Uterus (tissue), 2 donors: ENCODE measurements around the gene NCAM2.

Source experiments
- CTCF ChIP-seq, 4 experiments: fragments of 200-600 bp in 2 of 4; fragments of 450-650 bp in 2 of 4; sonication (generic) in 2 of 4; IDR thresholded peaks; one replicate each; pipeline ENCODE4 v1.5.1; 2016 to 2019; ENCODE audit warnings: antibody characterized with exemption in 4 of 4, mild to moderate bottlenecking in 2 of 4, moderate library complexity in 1 of 4
- POLR2A ChIP-seq, 2 donors: fragments of 450-650 bp; IDR thresholded peaks; one replicate each; pipeline ENCODE4 v1.6.1; 2016; ENCODE audit warnings: antibody characterized with exemption in 2 of 2, mild to moderate bottlenecking in 1 of 2, moderate library complexity in 1 of 2

- TF ChIP-seq CTCF (IDR thresholded peaks at IDR 0.05) (no peak), POLR2A (IDR thresholded peaks at IDR 0.05) (no peak)
Measured at GRCh38 chr21:21195417-21195943, 197.3 kb downstream of the NCAM2 start.
